Measurements from ENCODE around the gene KLHL36. TPM values are rescaled to one million over a fixed set of nuclear protein-coding genes. Genes with fewer than 3 reads are reported as not detected.

Gene KLHL36
- total and polyA plus RNA-seq, 9 of the 15 experiments (the other 6 are each of a cell fraction or from before 2014, with no cell fraction given) = 2.1 to 51.2 (median 18.5) TPM

- TF ChIP-seq MGA (IDR thresholded peaks at IDR 0.05) (no peak), PRMT5 (CRISPR knock-in tag; IDR thresholded peaks at IDR 0.05) (no peak), MAX (CRISPR knock-in tag; IDR thresholded peaks at IDR 0.05) (0 out of 2 replicates have a peak, but pooled peaks have one; percentile 27), ZBTB33 (CRISPR knock-in tag; IDR thresholded peaks at IDR 0.05) (peak; percentile 74), UBTF (IDR thresholded peaks at IDR 0.05; ENCODE audit: borderline replicate concordance in 1 of 2, low read depth in 2 of 2, low read length in 2 of 2) (no peak), RCOR1 (IDR thresholded peaks at IDR 0.05; ENCODE audit: borderline replicate concordance in 1 of 2, low read depth in 2 of 2, low read length in 2 of 2) (no peak), ZNF3 (CRISPR knock-in tag; IDR thresholded peaks at IDR 0.05) (no peak)
These were observed 42.0 kb upstream of the KLHL36 start (continued) for GRCh38 chr16:84606081-84606875.
